ENCODE data around the gene GRM8. TPM values are rescaled to one million over a fixed set of nuclear protein-coding genes. Genes with fewer than 3 reads are reported as not detected.
"Not testable (repeated sequence)": the region's sequence is repeated elsewhere in the genome, so short reads cannot be mapped to it uniquely, and the experiment has no call there.

The GRM8 gene
- total RNA-seq, 1 experiment from 2014 or later, result not detected

DNA sequence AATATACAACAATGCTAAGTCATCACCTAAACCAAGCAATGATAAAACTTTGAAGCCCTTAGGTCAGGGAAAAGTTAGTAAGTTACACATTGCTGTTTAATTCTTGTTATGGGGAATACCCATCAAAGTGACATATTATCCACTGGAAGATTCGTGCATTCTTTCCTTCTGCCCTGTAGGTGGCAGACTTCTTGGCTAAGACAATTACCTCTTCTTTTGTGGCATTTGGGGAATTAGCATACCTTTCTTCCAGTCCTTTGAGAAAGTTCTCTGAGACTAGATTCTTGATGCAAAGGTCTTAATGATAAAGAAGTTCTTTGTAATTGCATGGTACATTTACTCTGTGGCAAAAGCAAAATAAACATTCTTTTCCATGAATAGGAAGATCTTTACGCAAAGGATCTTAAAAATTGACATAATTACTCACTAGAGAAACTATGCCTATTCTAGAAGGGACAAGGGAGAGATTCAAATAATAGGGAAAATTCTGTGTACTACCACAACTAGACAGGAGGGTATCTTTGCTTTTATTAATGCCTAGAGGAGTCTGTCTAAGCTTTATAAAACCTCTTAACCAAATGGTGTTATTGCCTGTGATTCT is 395.9 kb downstream of the GRM8 start:
- H3K4me2 ChIP-seq (ENCODE audit: low read depth, low read length, poor library complexity, severe bottlenecking), result no peak overlapping the region
- no peaks in the 10 kb centered on the region for H3K36me3 ChIP-seq (ENCODE audit: insufficient read depth, low read length)
- H3K9me3 ChIP-seq (ENCODE audit: low read length), result no peaks in the 10 kb centered on the region
- H3K79me2 ChIP-seq (ENCODE audit: low read length), result no peaks in the 10 kb centered on the region
- H3K27me3 ChIP-seq (ENCODE audit: low read length), result no peaks in the 10 kb centered on the region
- no peaks in the 10 kb centered on the region for H3K9me2 ChIP-seq (replicated peaks; ENCODE audit: insufficient read depth, low read length)
- no peak overlapping the region for H3K4me3 ChIP-seq (ENCODE audit: low read length)
- no peak overlapping the region for H2AFZ ChIP-seq (ENCODE audit: low read length)
- no peaks in the 10 kb centered on the region for H4K20me1 ChIP-seq (ENCODE audit: insufficient read depth, low read depth, low read length)
- H3K9ac ChIP-seq (ENCODE audit: low read length), result no peak overlapping the region
- peak; percentile 63 for DNase-seq
- no peaks in the 10 kb centered on the region for H3K4me1 ChIP-seq (ENCODE audit: low read length)
- H3K27ac ChIP-seq (ENCODE audit: low read length), result no peak overlapping the region

DNA sequence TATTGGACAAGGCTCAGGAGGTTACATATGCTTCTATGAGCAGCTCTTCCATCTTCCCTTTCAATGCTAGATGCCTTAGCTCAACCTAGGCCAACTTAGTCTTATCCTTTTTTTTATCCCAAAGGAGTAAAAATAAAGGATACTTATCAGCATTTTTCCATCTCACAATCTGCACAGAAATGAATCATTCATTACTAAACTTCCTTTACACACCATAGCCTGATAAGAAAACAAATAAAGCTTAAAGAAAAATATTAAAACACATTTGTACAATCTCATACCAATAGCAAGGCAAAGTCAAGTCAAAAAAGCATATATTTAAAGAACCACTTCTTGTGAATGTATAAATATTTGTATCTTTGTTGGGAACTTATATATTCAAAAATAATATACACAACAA is 407.4 kb downstream of the GRM8 start:
- Histone ChIP-seq H3K27ac (ENCODE audit: low read length) (no peak overlapping the region), H3K36me3 (ENCODE audit: insufficient read depth, low read length) (no peaks in the 10 kb centered on the region), H3K79me2 (ENCODE audit: low read length) (no peaks in the 10 kb centered on the region), H3K9ac (ENCODE audit: low read length) (no peak overlapping the region), H3K27me3 (ENCODE audit: low read length) (no peaks in the 10 kb centered on the region), H3K9me3 (ENCODE audit: low read length) (no peaks in the 10 kb centered on the region), H3K4me1 (ENCODE audit: low read length) (no peaks in the 10 kb centered on the region), H2AFZ (ENCODE audit: low read length) (no peak overlapping the region), H3K4me3 (ENCODE audit: low read length) (no peak overlapping the region), H4K20me1 (ENCODE audit: insufficient read depth, low read depth, low read length) (no peaks in the 10 kb centered on the region), H3K9me2 (replicated peaks; ENCODE audit: insufficient read depth, low read length) (no peaks in the 10 kb centered on the region), H3K4me2 (ENCODE audit: low read depth, low read length, poor library complexity, severe bottlenecking) (no peak overlapping the region)
- no peak for DNase-seq

- H3K4me1 ChIP-seq (ENCODE audit: low read length), result no peaks in the 10 kb centered on the region
- H3K27ac ChIP-seq (ENCODE audit: low read length), result no peak overlapping the region
- H3K4me2 ChIP-seq (ENCODE audit: low read depth, low read length, poor library complexity, severe bottlenecking), result no peak overlapping the region
- H3K4me3 ChIP-seq (ENCODE audit: low read length), result no peak overlapping the region
- H3K27me3 ChIP-seq (ENCODE audit: low read length), result no peaks in the 10 kb centered on the region
- no peak for DNase-seq
- H3K9ac ChIP-seq (ENCODE audit: low read length), result no peak overlapping the region
- H3K9me3 ChIP-seq (ENCODE audit: low read length), result no peaks in the 10 kb centered on the region
- no peaks in the 10 kb centered on the region for H3K36me3 ChIP-seq (ENCODE audit: insufficient read depth, low read length)
- no peak overlapping the region for H2AFZ ChIP-seq (ENCODE audit: low read length)
- H3K9me2 ChIP-seq (replicated peaks; ENCODE audit: insufficient read depth, low read length), result no peaks in the 10 kb centered on the region
- H4K20me1 ChIP-seq (ENCODE audit: insufficient read depth, low read depth, low read length), result no peaks in the 10 kb centered on the region
- H3K79me2 ChIP-seq (ENCODE audit: low read length), result no peaks in the 10 kb centered on the region
Measured at GRCh38 chr7:126843883-126844282, 408.9 kb downstream of the GRM8 start.

DNA sequence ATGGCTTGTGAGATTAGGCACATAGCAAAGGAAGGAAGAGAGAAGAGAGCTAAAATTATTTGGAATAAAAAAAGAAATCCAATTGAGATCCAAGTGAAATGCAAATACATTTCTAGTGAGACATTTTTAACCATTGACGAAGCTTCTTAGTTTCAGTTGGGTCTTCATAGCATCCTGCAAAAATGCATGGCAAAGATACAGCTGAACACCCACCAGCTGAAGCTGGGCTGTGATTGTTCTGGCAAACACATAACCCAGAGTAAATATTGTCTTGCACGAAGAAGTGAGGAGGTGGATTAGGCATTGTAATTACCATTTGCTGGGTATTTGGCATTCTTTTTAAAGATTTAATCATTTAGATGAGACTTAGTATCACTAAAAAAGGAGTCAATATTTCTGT is 409.4 kb downstream of the GRM8 start:
- H3K36me3 ChIP-seq (ENCODE audit: insufficient read depth, low read length), result no peaks in the 10 kb centered on the region
- no peak overlapping the region for H3K27ac ChIP-seq (ENCODE audit: low read length)
- no peaks in the 10 kb centered on the region for H3K27me3 ChIP-seq (ENCODE audit: low read length)

GRCh38 chr7:126842451-126842850 is 410.3 kb downstream of the GRM8 start:
- Histone ChIP-seq H3K36me3 (ENCODE audit: insufficient read depth, low read length) (no peaks in the 10 kb centered on the region), H3K79me2 (ENCODE audit: low read length) (no peaks in the 10 kb centered on the region), H3K4me3 (ENCODE audit: low read length) (no peak overlapping the region), H3K9ac (ENCODE audit: low read length) (no peak overlapping the region), H3K9me2 (replicated peaks; ENCODE audit: insufficient read depth, low read length) (no peaks in the 10 kb centered on the region), H2AFZ (ENCODE audit: low read length) (no peak overlapping the region), H4K20me1 (ENCODE audit: insufficient read depth, low read depth, low read length) (no peaks in the 10 kb centered on the region), H3K4me1 (ENCODE audit: low read length) (no peaks in the 10 kb centered on the region), H3K27ac (ENCODE audit: low read length) (no peak overlapping the region), H3K4me2 (ENCODE audit: low read depth, low read length, poor library complexity, severe bottlenecking) (no peak overlapping the region), H3K27me3 (ENCODE audit: low read length) (no peaks in the 10 kb centered on the region), H3K9me3 (ENCODE audit: low read length) (no peaks in the 10 kb centered on the region)
- DNase-seq, result no peak

More for the DNA sequence above, 409.4 kb downstream of the GRM8 start:
- no peak overlapping the region for H3K9ac ChIP-seq (ENCODE audit: low read length)
- no peak overlapping the region for H2AFZ ChIP-seq (ENCODE audit: low read length)
- no peaks in the 10 kb centered on the region for H3K4me1 ChIP-seq (ENCODE audit: low read length)
- H3K4me2 ChIP-seq (ENCODE audit: low read depth, low read length, poor library complexity, severe bottlenecking), result no peak overlapping the region
- no peaks in the 10 kb centered on the region for H3K9me3 ChIP-seq (ENCODE audit: low read length)
- no peak overlapping the region for H3K4me3 ChIP-seq (ENCODE audit: low read length)
- H3K9me2 ChIP-seq (replicated peaks; ENCODE audit: insufficient read depth, low read length), result no peaks in the 10 kb centered on the region
- DNase-seq, result no peak
- H4K20me1 ChIP-seq (ENCODE audit: insufficient read depth, low read depth, low read length), result no peaks in the 10 kb centered on the region
- no peaks in the 10 kb centered on the region for H3K79me2 ChIP-seq (ENCODE audit: low read length)

GRCh38 chr7:126840869-126841268 is 411.9 kb downstream of the GRM8 start:
- no peaks in the 10 kb centered on the region for H3K9me2 ChIP-seq (replicated peaks; ENCODE audit: insufficient read depth, low read length)
- H3K27ac ChIP-seq (ENCODE audit: low read length), result no peak overlapping the region
- no peak for DNase-seq
- H3K9ac ChIP-seq (ENCODE audit: low read length), result no peak overlapping the region
- H3K4me2 ChIP-seq (ENCODE audit: low read depth, low read length, poor library complexity, severe bottlenecking), result no peak overlapping the region
- no peak overlapping the region for H3K4me3 ChIP-seq (ENCODE audit: low read length)
- H3K36me3 ChIP-seq (ENCODE audit: insufficient read depth, low read length), result no peaks in the 10 kb centered on the region
- no peaks in the 10 kb centered on the region for H3K9me3 ChIP-seq (ENCODE audit: low read length)
- no peaks in the 10 kb centered on the region for H4K20me1 ChIP-seq (ENCODE audit: insufficient read depth, low read depth, low read length)
- H3K4me1 ChIP-seq (ENCODE audit: low read length), result no peaks in the 10 kb centered on the region
- H3K79me2 ChIP-seq (ENCODE audit: low read length), result no peaks in the 10 kb centered on the region
- no peaks in the 10 kb centered on the region for H3K27me3 ChIP-seq (ENCODE audit: low read length)
- no peak overlapping the region for H2AFZ ChIP-seq (ENCODE audit: low read length)

DNA sequence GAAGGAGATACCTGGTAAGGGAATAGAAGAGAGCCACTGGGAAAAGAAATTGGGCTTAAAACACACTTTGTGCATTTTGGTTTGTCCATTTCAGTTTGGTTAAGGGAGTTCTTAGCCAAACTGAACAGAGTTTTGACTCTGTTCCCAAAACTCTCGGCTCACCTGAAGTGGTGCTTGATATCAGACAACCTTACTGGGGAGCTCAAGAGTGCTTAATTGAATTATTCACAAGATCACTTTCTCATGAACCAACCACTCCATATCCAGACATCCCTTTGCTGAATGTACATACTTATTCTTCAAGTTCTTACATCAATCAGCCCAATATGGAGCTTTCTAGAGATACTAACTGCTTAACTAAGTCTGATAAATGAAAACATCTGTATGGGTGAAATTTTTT is 413.1 kb downstream of the GRM8 start:
- Histone ChIP-seq H3K9me2 (replicated peaks; ENCODE audit: insufficient read depth, low read length) (no peaks in the 10 kb centered on the region), H3K4me2 (ENCODE audit: low read depth, low read length, poor library complexity, severe bottlenecking) (no peak overlapping the region), H3K27ac (ENCODE audit: low read length) (no peak overlapping the region), H3K79me2 (ENCODE audit: low read length) (no peaks in the 10 kb centered on the region), H4K20me1 (ENCODE audit: insufficient read depth, low read depth, low read length) (no peaks in the 10 kb centered on the region), H3K4me1 (ENCODE audit: low read length) (no peaks in the 10 kb centered on the region), H3K36me3 (ENCODE audit: insufficient read depth, low read length) (no peaks in the 10 kb centered on the region), H3K9me3 (ENCODE audit: low read length) (no peaks in the 10 kb centered on the region), H2AFZ (ENCODE audit: low read length) (no peak overlapping the region), H3K27me3 (ENCODE audit: low read length) (no peaks in the 10 kb centered on the region), H3K9ac (ENCODE audit: low read length) (no peak overlapping the region), H3K4me3 (ENCODE audit: low read length) (no peak overlapping the region)
- DNase-seq, result no peak

GRCh38 chr7:126838194-126838593 is 414.5 kb downstream of the GRM8 start:
- Histone ChIP-seq H3K9me2 (replicated peaks; ENCODE audit: insufficient read depth, low read length) (no peaks in the 10 kb centered on the region), H2AFZ (ENCODE audit: low read length) (no peak overlapping the region), H3K27ac (ENCODE audit: low read length) (no peak overlapping the region), H3K4me1 (ENCODE audit: low read length) (no peaks in the 10 kb centered on the region), H3K9me3 (ENCODE audit: low read length) (no peaks in the 10 kb centered on the region), H3K9ac (ENCODE audit: low read length) (no peak overlapping the region), H3K27me3 (ENCODE audit: low read length) (no peaks in the 10 kb centered on the region), H3K4me3 (ENCODE audit: low read length) (no peak overlapping the region), H4K20me1 (ENCODE audit: insufficient read depth, low read depth, low read length) (no peaks in the 10 kb centered on the region), H3K79me2 (ENCODE audit: low read length) (no peaks in the 10 kb centered on the region), H3K4me2 (ENCODE audit: low read depth, low read length, poor library complexity, severe bottlenecking) (no peak overlapping the region), H3K36me3 (ENCODE audit: insufficient read depth, low read length) (no peaks in the 10 kb centered on the region)
- DNase-seq, result no peak

DNA sequence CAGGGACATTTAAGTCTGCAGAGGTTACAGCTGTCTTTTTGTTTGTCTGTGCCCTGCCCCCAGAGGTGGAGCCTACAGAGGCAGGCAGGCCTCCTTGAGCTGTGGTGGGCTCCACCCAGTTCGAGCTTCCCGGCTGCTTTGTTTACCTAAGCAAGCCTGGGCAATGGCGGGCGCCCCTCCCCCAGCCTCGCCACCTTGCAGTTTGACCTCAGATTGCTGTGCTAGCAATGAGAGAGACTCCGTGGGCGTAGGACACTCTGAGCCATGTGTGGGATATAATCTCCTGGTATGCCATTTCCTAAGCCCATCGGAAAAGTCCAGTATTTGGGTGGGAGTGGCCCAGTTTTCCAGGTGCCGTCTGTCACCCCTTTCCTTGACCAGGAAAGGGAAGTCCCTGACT is 421.5 kb downstream of the GRM8 start:
- not testable (repeated sequence) for H3K79me2 ChIP-seq (ENCODE audit: low read length); H3K9ac ChIP-seq (ENCODE audit: low read length); H3K4me2 ChIP-seq (ENCODE audit: low read depth, low read length, poor library complexity, severe bottlenecking); H3K27me3 ChIP-seq (ENCODE audit: low read length); H3K36me3 ChIP-seq (ENCODE audit: insufficient read depth, low read length); H3K4me1 ChIP-seq (ENCODE audit: low read length); H2AFZ ChIP-seq (ENCODE audit: low read length); H3K27ac ChIP-seq (ENCODE audit: low read length); DNase-seq; H4K20me1 ChIP-seq (ENCODE audit: insufficient read depth, low read depth, low read length); H3K4me3 ChIP-seq (ENCODE audit: low read length); H3K9me3 ChIP-seq (ENCODE audit: low read length); H3K9me2 ChIP-seq (replicated peaks; ENCODE audit: insufficient read depth, low read length)
